HepG2 (cell line): Measurements from ENCODE around the gene MPC1. TPM values are rescaled to one million over a fixed set of nuclear protein-coding genes. Genes with fewer than 3 reads are reported as not detected.

ENCODE experiments used
- ATF2 ChIP-seq: sonication (generic); formaldehyde crosslinking; IDR thresholded peaks from 2 replicates; pipeline ENCODE4 v1.4.0; 2020; ENCODE audit warnings: missing genetic modification reagents
- CREM ChIP-seq, 2 experiments: sonication (generic) in 1 of 2; formaldehyde crosslinking in 1 of 2; IDR thresholded peaks; 2 replicates each; pipeline versions ENCODE4 v1.4.0 to v1.6.1; 2016 to 2020; ENCODE audit warnings: antibody characterized with exemption in 1 of 2, mild to moderate bottlenecking in 1 of 2, missing genetic modification reagents in 1 of 2
- DMAP1 ChIP-seq: IDR thresholded peaks from 2 replicates; pipeline ENCODE4 v1.6.1; 2016
- FOXJ3 ChIP-seq: sonication (generic); formaldehyde crosslinking; IDR thresholded peaks from 2 replicates; pipeline ENCODE4 v1.4.0; 2020; ENCODE audit warnings: missing genetic modification reagents, mild to moderate bottlenecking, borderline replicate concordance
- HNF1A ChIP-seq, 2 experiments: sonication (generic) in 1 of 2; formaldehyde crosslinking in 1 of 2; IDR thresholded peaks; 2 replicates each; pipeline versions ENCODE4 v1.4.0 to v1.6.1; 2016 to 2020; ENCODE audit warnings: borderline replicate concordance in 1 of 2, low read depth in 1 of 2, mild to moderate bottlenecking in 1 of 2, missing genetic modification reagents in 1 of 2
- HNRNPH1 ChIP-seq: fragments of 200-400 bp; formaldehyde crosslinking; optimal IDR thresholded peaks from 2 replicates; pipeline ENCODE3; 2017; ENCODE audit warnings: mild to moderate bottlenecking, low read depth, low read length
- HNRNPL ChIP-seq: fragments of 200-400 bp; formaldehyde crosslinking; IDR thresholded peaks from 2 replicates; pipeline ENCODE4 v1.6.1; 2017; ENCODE audit warnings: mild to moderate bottlenecking, low read depth, low read length
- IKZF5 ChIP-seq: IDR thresholded peaks from 2 replicates; pipeline ENCODE4 v1.6.1; 2018; ENCODE audit warnings: missing genetic modification reagents, mild to moderate bottlenecking, missing compliant biosample characterization
- ISX ChIP-seq: sonication (generic); formaldehyde crosslinking; conservative IDR thresholded peaks from 2 replicates; pipeline ENCODE4 v1.5.0; 2020; ENCODE audit warnings: missing genetic modification reagents
- KLF13 ChIP-seq: sonication (generic); formaldehyde crosslinking; IDR thresholded peaks from 2 replicates; pipeline ENCODE4 v1.4.0; 2020; ENCODE audit warnings: mild to moderate bottlenecking, missing genetic modification reagents
- POLR2AphosphoS5 ChIP-seq: IDR thresholded peaks from 2 replicates; pipeline ENCODE4 v1.6.1; 2012; ENCODE audit warnings: low read depth, low read length
- PREB ChIP-seq: sonication (generic); formaldehyde crosslinking; IDR thresholded peaks from 2 replicates; pipeline ENCODE4 v1.4.0; 2020; ENCODE audit warnings: missing genetic modification reagents
- RAD21 ChIP-seq: fragments of 450-650 bp; formaldehyde crosslinking; IDR thresholded peaks from 2 replicates; pipeline ENCODE4 v1.5.0; 2020; ENCODE audit warnings: mild to moderate bottlenecking
- RBAK ChIP-seq: sonication (generic); formaldehyde crosslinking; IDR thresholded peaks from 2 replicates; pipeline ENCODE4 v1.5.1; 2020; ENCODE audit warnings: mild to moderate bottlenecking, missing genetic modification reagents
- RFXANK ChIP-seq: IDR thresholded peaks from 2 replicates; pipeline ENCODE4 v1.6.1; 2016
- SRY ChIP-seq: sonication (generic); formaldehyde crosslinking; IDR thresholded peaks from 2 replicates; pipeline ENCODE4 v1.8.0; 2022; ENCODE audit warnings: mild to moderate bottlenecking, missing genetic modification reagents
- YY1 ChIP-seq: IDR thresholded peaks from 2 replicates; pipeline ENCODE4 v1.6.1; 2011; ENCODE audit warnings: low read length, low read depth, moderate library complexity, mild to moderate bottlenecking; ENCODE audit not compliant: insufficient read depth, insufficient replicate concordance
- ZBTB21 ChIP-seq: sonication (generic); formaldehyde crosslinking; IDR thresholded peaks from 2 replicates; pipeline ENCODE4 v1.4.0; 2020; ENCODE audit warnings: missing genetic modification reagents
- ZKSCAN5 ChIP-seq: sonication (generic); formaldehyde crosslinking; IDR thresholded peaks from 2 replicates; pipeline ENCODE4 v1.5.1; 2020; ENCODE audit warnings: mild to moderate bottlenecking, missing genetic modification reagents
- ZNF547 ChIP-seq: sonication (generic); formaldehyde crosslinking; IDR thresholded peaks from 2 replicates; pipeline ENCODE4 v1.5.1; 2020; ENCODE audit warnings: mild to moderate bottlenecking, missing genetic modification reagents
- ZNF564 ChIP-seq: sonication (generic); formaldehyde crosslinking; IDR thresholded peaks from 2 replicates; pipeline ENCODE4 v1.8.1; 2023; ENCODE audit warnings: mild to moderate bottlenecking, missing genetic modification reagents
- ZNF570 ChIP-seq: sonication (generic); formaldehyde crosslinking; IDR thresholded peaks from 2 replicates; pipeline ENCODE4 v1.4.0; 2020; ENCODE audit warnings: mild to moderate bottlenecking, missing genetic modification reagents, borderline replicate concordance
- ZSCAN12 ChIP-seq: sonication (generic); formaldehyde crosslinking; IDR thresholded peaks from 2 replicates; pipeline ENCODE4 v1.9.0; 2021; ENCODE audit warnings: mild to moderate bottlenecking, missing genetic modification reagents
- polyA plus RNA-seq, 8 experiments: library from polyadenylated mRNA; depleted of rRNA in 3 of 8; stranded (reverse) in 7 of 8; unstranded in 1 of 8; fragments of >200 nt; fragmentation: Illumina TruSeq in 4 of 8; extraction: Trizol in 4 of 8; gene quantifications; 2 replicates each; pipeline versions ENCODE4 v1.2.1 to v1.2.3, GENCODE V29; 2011 to 2016; ENCODE audit warnings: low read depth in 4 of 8, missing spikeins in 1 of 8, mixed read lengths in 1 of 8; ENCODE audit not compliant: insufficient read depth in 1 of 8
- total RNA-seq, 5 experiments: library from RNA; depleted of rRNA; stranded (reverse); fragments of >200 nt; fragmentation: Illumina TruSeq; extraction: Trizol; gene quantifications; 2 replicates each; pipeline ENCODE4 v1.2.3, GENCODE V29; 2016; ENCODE audit warnings: low read depth in 1 of 5

The MPC1 gene
- total and polyA plus RNA-seq, 2 of the 13 experiments (the other 11 are each of a cell fraction or from before 2014, with no cell fraction given): 189 to 214 TPM

GRCh38 chr6:166382500-166382932 lies 224 bp downstream of the MPC1 start (continued):
- TF ChIP-seq ZNF570 (CRISPR knock-in tag) (no peak), ZNF564 (CRISPR knock-in tag) (no peak), ZKSCAN5 (no peak), ATF2 (no peak), RFXANK (no peak), HNF1A (IDR thresholded peaks at IDR 0.05; ENCODE audit: low read depth) (no peak), HNF1A (CRISPR knock-in tag; IDR thresholded peaks at IDR 0.05; ENCODE audit: borderline replicate concordance) (no peak; the same call in 1 of the 2 replicates), HNRNPL (no peak), CREM (IDR thresholded peaks at IDR 0.05) (no peak), CREM (CRISPR knock-in tag; IDR thresholded peaks at IDR 0.05) (no peak), RAD21 (CRISPR knock-in tag) (peak; percentile 42), ZNF547 (no peak), HNRNPH1 (no peak), ZBTB21 (CRISPR knock-in tag) (no peak), KLF13 (CRISPR knock-in tag) (no peak), DMAP1 (CRISPR knock-in tag) (no peak), ZSCAN12 (CRISPR knock-in tag) (no peak), YY1 (peak; percentile 80), PREB (CRISPR knock-in tag) (no peak), SRY (CRISPR knock-in tag) (0 out of 2 replicates have a peak, but pooled peaks have one; percentile 16), IKZF5 (peak; percentile 48; the same call in 1 of the 2 replicates), FOXJ3 (no peak), POLR2AphosphoS5 (peak; percentile 79), ISX (CRISPR knock-in tag) (no peak), RBAK (CRISPR knock-in tag) (no peak)
